GM23248 (cell line): ENCODE results near the gene NEDD4L. TPM values are rescaled to one million over a fixed set of nuclear protein-coding genes. Genes with fewer than 3 reads are reported as not detected.

ENCODE experiments used
- DNase-seq: peaks from one replicate; pipeline ENCODE4 v3.0.0-alpha.2; 2015
- H2AFZ ChIP-seq: fragments of 200-600 bp; sonication (generic); 2 replicates; pipeline ENCODE4 v1.6.1; 2016; ENCODE audit warnings: antibody characterized with exemption
- H3F3A ChIP-seq: fragments of 200-600 bp; sonication (generic); 2 replicates; pipeline ENCODE4 v1.6.1; 2016; ENCODE audit warnings: mild to moderate bottlenecking, antibody characterized with exemption, mixed run types; ENCODE audit not compliant: insufficient read depth
- H3K27ac ChIP-seq: fragments of 200-600 bp; sonication (generic); 2 replicates; pipeline ENCODE4 v1.5.1; 2016; ENCODE audit warnings: mild to moderate bottlenecking
- H3K27me3 ChIP-seq: fragments of 200-600 bp; sonication (generic); replicated peaks from 2 replicates; pipeline ENCODE4 v1.6.1; 2016; ENCODE audit warnings: mild to moderate bottlenecking; ENCODE audit not compliant: insufficient read depth
- H3K36me3 ChIP-seq: fragments of 200-600 bp; sonication (generic); 2 replicates; pipeline ENCODE4 v1.6.1; 2016; ENCODE audit warnings: low read depth, mild to moderate bottlenecking
- H3K4me1 ChIP-seq: fragments of 200-600 bp; sonication (generic); 2 replicates; pipeline ENCODE4 v1.6.1; 2016; ENCODE audit warnings: mild to moderate bottlenecking; ENCODE audit not compliant: insufficient read depth
- H3K4me2 ChIP-seq: fragments of 200-600 bp; sonication (generic); one replicate; pipeline ENCODE4 v1.6.1; 2016; ENCODE audit warnings: mild to moderate bottlenecking; ENCODE audit not compliant: unreplicated experiment
- H3K4me3 ChIP-seq: fragments of 200-600 bp; sonication (generic); 2 replicates; pipeline ENCODE4 v1.5.1; 2016; ENCODE audit warnings: mild to moderate bottlenecking
- H3K79me2 ChIP-seq: fragments of 200-600 bp; sonication (generic); 2 replicates; pipeline ENCODE4 v1.6.1; 2016; ENCODE audit warnings: mild to moderate bottlenecking; ENCODE audit not compliant: insufficient read depth
- H3K9ac ChIP-seq: fragments of 200-600 bp; sonication (generic); 2 replicates; pipeline ENCODE4 v1.6.1; 2016; ENCODE audit warnings: mild to moderate bottlenecking
- H3K9me2 ChIP-seq: fragments of 200-600 bp; sonication (generic); 2 replicates; pipeline ENCODE4 v1.6.1; 2016; ENCODE audit warnings: mixed run types, mild to moderate bottlenecking, moderate library complexity; ENCODE audit not compliant: insufficient read depth
- H3K9me3 ChIP-seq: fragments of 200-600 bp; sonication (generic); one replicate; pipeline ENCODE4 v1.6.1; 2017; ENCODE audit warnings: low read depth
- H4K20me1 ChIP-seq: fragments of 200-600 bp; sonication (generic); 2 replicates; pipeline ENCODE4 v1.6.0; 2016; ENCODE audit not compliant: insufficient read depth
- EZH2 ChIP-seq: fragments of 200-600 bp; sonication (generic); IDR thresholded peaks from 2 replicates; pipeline ENCODE4 v1.6.1; 2018; ENCODE audit warnings: antibody characterized with exemption, mild to moderate bottlenecking; ENCODE audit not compliant: insufficient read depth, poor library complexity, severe bottlenecking
- EZH2phosphoT487 ChIP-seq: fragments of 200-600 bp; sonication (generic); IDR thresholded peaks from 2 replicates; pipeline ENCODE4 v1.6.1; 2018; ENCODE audit warnings: antibody characterized with exemption, moderate library complexity, mild to moderate bottlenecking, low read depth; ENCODE audit not compliant: insufficient read depth
- whole genome bisulfite sequencing, 2 experiments: methylation state at CpG; one replicate each; pipeline ENCODE4 v1.1.6; 2015 to 2017; ENCODE audit warnings: low lambda C conversion rate in 2 of 2, low coverage in 1 of 2; ENCODE audit errors: missing lambda C conversion rate in 2 of 2; 5-methylcytosine and 5-hydroxymethylcytosine counted together
- in situ Hi-C: fragments of 300-500 bp; cut with MboI; formaldehyde crosslinking; loops from 2 replicates; pipeline ENCODE4 v1.15.0; 2020
- polyA plus RNA-seq: library from polyadenylated mRNA; unstranded; fragments of >200 nt; fragmentation: Nextera tagmentation; extraction: Ambion mirVana; gene quantifications from 2 replicates; pipeline ENCODE4 v1.2.1, GENCODE V29; 2016
- total RNA-seq: library from RNA; depleted of rRNA; stranded (reverse); fragments of >200 nt; shearing (Covaris generic); gene quantifications from 2 replicates; pipeline ENCODE4 v1.2.3, GENCODE V29; 2014

NEDD4L gene
- total and polyA plus RNA-seq, 2 experiments from 2014 or later: 3.7 to 6.1 TPM

- H3K4me3 ChIP-seq: no peak overlapping the region
- H3K9ac ChIP-seq: no peak overlapping the region
- no peaks in the 10 kb centered on the region for H3K27me3 ChIP-seq
- no peaks in the 10 kb centered on the region for H4K20me1 ChIP-seq
- no peak overlapping the region for H2AFZ ChIP-seq
- H3K27ac ChIP-seq: no peak overlapping the region
- no peaks in the 10 kb centered on the region for H3K79me2 ChIP-seq
- no peak for TF ChIP-seq EZH2phosphoT487
- no peak for TF ChIP-seq EZH2
- H3K4me1 ChIP-seq: no peaks in the 10 kb centered on the region
- H3K9me2 ChIP-seq: no peaks in the 10 kb centered on the region
- DNase-seq: no peak
- H3K9me3 ChIP-seq: no peaks in the 10 kb centered on the region
- no peak overlapping the region for H3K4me2 ChIP-seq
- WGBS, 2 experiments: 65 to 74% methylated on average over 8 of the region's 8 CpGs
- H3F3A ChIP-seq: no peaks in the 10 kb centered on the region
- no peaks in the 10 kb centered on the region for H3K36me3 ChIP-seq
- in situ Hi-C loops: no loop called here
Measured at GRCh38 chr18:58097121-58097906, 53.3 kb downstream of the NEDD4L start.

- in situ Hi-C loops: no loop called here
- Histone ChIP-seq H3K79me2 (no peaks in the 10 kb centered on the region), H3K27ac (no peak overlapping the region), H3K4me3 (no peak overlapping the region), H4K20me1 (no peaks in the 10 kb centered on the region), H3K9ac (no peak overlapping the region), H3K4me1 (no peaks in the 10 kb centered on the region), H3K4me2 (no peak overlapping the region), H3K9me2 (no peaks in the 10 kb centered on the region), H3F3A (no peaks in the 10 kb centered on the region), H3K27me3 (no peaks in the 10 kb centered on the region), H3K9me3 (no peaks in the 10 kb centered on the region), H2AFZ (no peak overlapping the region), H3K36me3 (no peaks in the 10 kb centered on the region)
- no peak for DNase-seq
- WGBS, 2 experiments: 92 to 94% methylated on average over 5 of the region's 5 CpGs
- no peak for TF ChIP-seq EZH2phosphoT487
- no peak for TF ChIP-seq EZH2
Measured at GRCh38 chr18:58097907-58098166, 53.8 kb downstream of the NEDD4L start.

DNA sequence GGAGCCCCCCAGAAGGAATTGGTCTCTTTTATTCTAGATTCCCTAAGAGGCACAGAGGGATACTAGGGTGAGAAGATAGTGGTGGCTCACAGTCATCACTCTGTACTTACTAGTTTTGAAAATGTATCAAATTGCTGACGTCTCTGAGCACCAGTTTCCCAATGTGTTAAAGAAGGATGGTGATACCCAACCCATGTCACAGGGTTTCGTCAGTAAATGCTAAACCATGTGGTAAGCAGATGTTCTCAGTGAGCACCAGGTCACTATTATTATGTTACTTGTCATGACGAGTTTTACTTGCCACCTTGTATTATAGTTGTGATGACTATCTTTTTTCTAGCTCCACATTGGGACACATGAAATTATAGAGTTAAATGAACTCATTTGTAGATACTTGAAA lies 54.7 kb downstream of the NEDD4L start:
- Histone ChIP-seq H3K27me3 (no peaks in the 10 kb centered on the region), H3K79me2 (no peaks in the 10 kb centered on the region), H2AFZ (no peak overlapping the region), H3K4me2 (no peak overlapping the region), H3K4me3 (no peak overlapping the region), H3K9me2 (no peaks in the 10 kb centered on the region), H3F3A (no peaks in the 10 kb centered on the region), H3K9ac (no peak overlapping the region), H3K36me3 (no peaks in the 10 kb centered on the region), H4K20me1 (no peaks in the 10 kb centered on the region), H3K9me3 (no peaks in the 10 kb centered on the region), H3K27ac (no peak overlapping the region), H3K4me1 (no peaks in the 10 kb centered on the region)
- in situ Hi-C loops: no loop called here
- 66 to 68% methylated on average over 3 of the region's 3 CpGs for whole genome bisulfite sequencing, 2 experiments
- no peak for DNase-seq
- TF ChIP-seq EZH2 (no peak), EZH2phosphoT487 (no peak)

GRCh38 chr18:58100154-58100553 lies 56.1 kb downstream of the NEDD4L start:
- DNase-seq: no peak
- no peaks in the 10 kb centered on the region for H3K79me2 ChIP-seq
- H3K4me2 ChIP-seq: no peak overlapping the region
- H4K20me1 ChIP-seq: no peaks in the 10 kb centered on the region
- no peaks in the 10 kb centered on the region for H3K9me2 ChIP-seq
- no peaks in the 10 kb centered on the region for H3K9me3 ChIP-seq
- H3K9ac ChIP-seq: no peak overlapping the region
- no peaks in the 10 kb centered on the region for H3K27me3 ChIP-seq
- 56 to 66% methylated on average over 3 of the region's 3 CpGs for WGBS, 2 experiments
- H3F3A ChIP-seq: no peaks in the 10 kb centered on the region
- no peaks in the 10 kb centered on the region for H3K4me1 ChIP-seq
- no peaks in the 10 kb centered on the region for H3K36me3 ChIP-seq
- TF ChIP-seq EZH2phosphoT487 (no peak), EZH2 (no peak)
- H2AFZ ChIP-seq: no peak overlapping the region
- no peak overlapping the region for H3K27ac ChIP-seq
- H3K4me3 ChIP-seq: no peak overlapping the region
- in situ Hi-C loops: no loop called here

GRCh38 chr18:58101291-58101794 lies 57.3 kb downstream of the NEDD4L start:
- Histone ChIP-seq H3K4me2 (no peak overlapping the region), H2AFZ (no peak overlapping the region), H3K36me3 (no peaks in the 10 kb centered on the region), H3F3A (no peaks in the 10 kb centered on the region), H3K27me3 (no peaks in the 10 kb centered on the region; the same call in 1 of the 2 replicates), H3K9me2 (no peaks in the 10 kb centered on the region), H3K4me1 (no peaks in the 10 kb centered on the region), H3K9ac (no peak overlapping the region), H3K79me2 (no peaks in the 10 kb centered on the region), H4K20me1 (no peaks in the 10 kb centered on the region), H3K9me3 (no peaks in the 10 kb centered on the region), H3K4me3 (no peak overlapping the region), H3K27ac (no peak overlapping the region)
- in situ Hi-C loops: no loop called here
- TF ChIP-seq EZH2phosphoT487 (no peak), EZH2 (no peak)
- 65 to 69% methylated on average over 10 of the region's 10 CpGs for WGBS, 2 experiments
- DNase-seq: no peak
